GM20431 (cell line): Measurements from ENCODE around the gene DSC1.
"Not testable (repeated sequence)": the region's sequence is repeated elsewhere in the genome, so short reads cannot be mapped to it uniquely, and the experiment has no call there.

Experiments
- in situ Hi-C: fragments of 300-500 bp; cut with MseI, MboI; formaldehyde crosslinking; loops from one replicate; pipeline ENCODE4 v1.15.0; 2020; ENCODE audit warnings: low sequenced_read_pairs; ENCODE audit not compliant: unreplicated experiment

DSC1 gene

GRCh38 chr18:31183302-31183701 is 20.6 kb upstream of the DSC1 start:
- in situ Hi-C loops: no loop called here

GRCh38 chr18:31177369-31177768 is 14.7 kb upstream of the DSC1 start:
- in situ Hi-C loops: not testable (repeated sequence)

- in situ Hi-C loops: no loop called here
These were observed 13.9 kb upstream of the DSC1 start for GRCh38 chr18:31176531-31176930.

- in situ Hi-C loops: no loop called here
These were observed 8.6 kb upstream of the DSC1 start for GRCh38 chr18:31171144-31171839.

- in situ Hi-C loops: no loop called here
These were observed 7.7 kb upstream of the DSC1 start for GRCh38 chr18:31170335-31170734.

GRCh38 chr18:31162419-31162793 is 250 bp downstream of the DSC1 start:
- in situ Hi-C loops: no loop called here

- in situ Hi-C loops: no loop called here
These were observed 768 bp downstream of the DSC1 start for GRCh38 chr18:31161757-31162418.

- in situ Hi-C loops: no loop called here
These were observed 5.6 kb downstream of the DSC1 start for GRCh38 chr18:31156821-31157763.

GRCh38 chr18:31155498-31155897 is 7.2 kb downstream of the DSC1 start:
- in situ Hi-C loops: no loop called here

GRCh38 chr18:31154181-31154580 is 8.5 kb downstream of the DSC1 start:
- in situ Hi-C loops: no loop called here

GRCh38 chr18:31149351-31149750 is 13.3 kb downstream of the DSC1 start:
- in situ Hi-C loops: no loop called here

- in situ Hi-C loops: no loop called here
These were observed 14.1 kb downstream of the DSC1 start for GRCh38 chr18:31148600-31148999.

- in situ Hi-C loops: no loop called here
These were observed 15.8 kb downstream of the DSC1 start for GRCh38 chr18:31146809-31147208.

- in situ Hi-C loops: no loop called here
These were observed 19.6 kb downstream of the DSC1 start for GRCh38 chr18:31143025-31143424.

GRCh38 chr18:31138709-31139108 is 23.9 kb downstream of the DSC1 start:
- in situ Hi-C loops: no loop called here

GRCh38 chr18:31134988-31135529 is 27.6 kb downstream of the DSC1 start:
- in situ Hi-C loops: no loop called here

- in situ Hi-C loops: no loop called here
These were observed 33.1 kb downstream of the DSC1 start for GRCh38 chr18:31129398-31130115.

- in situ Hi-C loops: no loop called here
These were observed 36.8 kb downstream of the DSC1 start for GRCh38 chr18:31125878-31126277.

GRCh38 chr18:31123125-31123524 is 39.5 kb downstream of the DSC1 start:
- in situ Hi-C loops: not testable (repeated sequence)

GRCh38 chr18:31120594-31120993 is 42.1 kb downstream of the DSC1 start:
- in situ Hi-C loops: no loop called here
